Cardiac fibroblast (primary cell): ENCODE measurements around the gene LIG4.

Source experiments
- DNase-seq, 2 donors: peaks; one replicate each; pipeline versions ENCODE4 v3.0.0 to v3.0.0-alpha.2; 2010; ENCODE audit warnings: low read depth in 2 of 2
- H3K4me3 ChIP-seq, 2 donors: replicated peaks in 1 of 2; 1 replicate in 1 of 2; 2 replicates in 1 of 2; pipeline ENCODE4 v1.5.1; 2011; ENCODE audit warnings: low read depth in 2 of 2, low read length in 2 of 2, mild to moderate bottlenecking in 2 of 2, moderate library complexity in 1 of 2
- CTCF ChIP-seq: IDR thresholded peaks from one replicate; pipeline ENCODE4 v1.5.1; 2011; ENCODE audit warnings: low read depth, mild to moderate bottlenecking, low read length, inconsistent platforms

Gene LIG4

GRCh38 chr13:108178078-108178477 lies 37.3 kb downstream of the LIG4 start:
- no peak overlapping the region for H3K4me3 ChIP-seq
- DNase-seq: no peak
- TF ChIP-seq CTCF: no peak

GRCh38 chr13:108176685-108177274 lies 38.6 kb downstream of the LIG4 start:
- TF ChIP-seq CTCF: peak; percentile 35
- no peak overlapping the region for H3K4me3 ChIP-seq
- DNase-seq: peak; percentile 25 to 40

GRCh38 chr13:108168929-108169328 lies 46.4 kb downstream of the LIG4 start:
- TF ChIP-seq CTCF: no peak
- no peak overlapping the region for H3K4me3 ChIP-seq
- DNase-seq: no peak

GRCh38 chr13:108166078-108166477 lies 49.3 kb downstream of the LIG4 start:
- H3K4me3 ChIP-seq: no peak overlapping the region
- no peak for TF ChIP-seq CTCF
- no peak for DNase-seq

GRCh38 chr13:108158746-108159145 lies 56.6 kb downstream of the LIG4 start:
- H3K4me3 ChIP-seq: no peak overlapping the region
- TF ChIP-seq CTCF: no peak
- no peak for DNase-seq
